MM.1S (cell line): ENCODE data around the gene ANKZF1.

Experiments
- DNase-seq: peaks from one replicate; pipeline ENCODE4 v3.0.0-alpha.2; 2015
- H2AFZ ChIP-seq: fragments of 300-600 bp; sonication (generic); 2 replicates; pipeline ENCODE4 v1.6.0; 2016; ENCODE audit warnings: antibody characterized with exemption, low read length
- H3F3A ChIP-seq: fragments of 300-600 bp; sonication (generic); 2 replicates; pipeline ENCODE4 v1.6.1; 2016; ENCODE audit warnings: mild to moderate bottlenecking, antibody characterized with exemption, low read length, moderate library complexity, mixed read lengths; ENCODE audit not compliant: insufficient read depth
- H3K27ac ChIP-seq: fragments of 300-600 bp; sonication (generic); 2 replicates; pipeline ENCODE4 v1.5.1; 2016; ENCODE audit warnings: mild to moderate bottlenecking, low read length
- H3K27me3 ChIP-seq: fragments of 300-600 bp; sonication (generic); replicated peaks from 2 replicates; pipeline ENCODE4 v1.6.0; 2016; ENCODE audit warnings: low read length; ENCODE audit not compliant: insufficient read depth
- H3K36me3 ChIP-seq: fragments of 300-600 bp; sonication (generic); replicated peaks from 2 replicates; pipeline ENCODE4 v1.6.1; 2016; ENCODE audit warnings: mild to moderate bottlenecking, low read length, mixed read lengths; ENCODE audit not compliant: insufficient read depth
- H3K4me1 ChIP-seq: fragments of 300-600 bp; sonication (generic); 2 replicates; pipeline ENCODE4 v1.6.1; 2016; ENCODE audit warnings: low read length, mixed read lengths
- H3K4me2 ChIP-seq: fragments of 300-600 bp; sonication (generic); 2 replicates; pipeline ENCODE4 v1.6.0; 2016; ENCODE audit warnings: low read depth, low read length
- H3K4me3 ChIP-seq: fragments of 300-600 bp; sonication (generic); 2 replicates; pipeline ENCODE4 v1.5.1; 2016; ENCODE audit warnings: low read length, mixed read lengths
- H3K79me2 ChIP-seq: fragments of 300-600 bp; sonication (generic); 2 replicates; pipeline ENCODE4 v1.6.1; 2016; ENCODE audit warnings: mixed run types, low read length, mixed read lengths
- H3K9ac ChIP-seq: fragments of 300-600 bp; sonication (generic); 2 replicates; pipeline ENCODE4 v1.6.1; 2016; ENCODE audit warnings: low read length, mixed read lengths
- H3K9me2 ChIP-seq: fragments of 300-600 bp; sonication (generic); replicated peaks from 2 replicates; pipeline ENCODE4 v1.6.1; 2016; ENCODE audit warnings: mild to moderate bottlenecking, low read length, mixed read lengths; ENCODE audit not compliant: insufficient read depth
- H3K9me3 ChIP-seq: fragments of 300-600 bp; sonication (generic); replicated peaks from 2 replicates; pipeline ENCODE4 v1.6.1; 2016; ENCODE audit warnings: mild to moderate bottlenecking, low read length, mixed read lengths; ENCODE audit not compliant: insufficient read depth
- H4K20me1 ChIP-seq: fragments of 300-600 bp; sonication (generic); 2 replicates; pipeline ENCODE4 v1.6.1; 2016; ENCODE audit warnings: mild to moderate bottlenecking, low read length, moderate library complexity, mixed read lengths; ENCODE audit not compliant: insufficient read depth
- CTCF ChIP-seq: fragments of 300-600 bp; sonication (generic); IDR thresholded peaks from 2 replicates; pipeline ENCODE4 v1.5.1; 2016; ENCODE audit warnings: antibody characterized with exemption, low read length, mixed read lengths
- EZH2 ChIP-seq: fragments of 300-600 bp; sonication (generic); optimal IDR thresholded peaks from 2 replicates; pipeline ENCODE3; 2017; ENCODE audit warnings: low read depth, mild to moderate bottlenecking, antibody characterized with exemption, low read length, mixed read lengths
- EZH2phosphoT487 ChIP-seq: fragments of 300-600 bp; sonication (generic); IDR thresholded peaks from 2 replicates; pipeline ENCODE4 v1.6.1; 2018; ENCODE audit warnings: antibody characterized with exemption, low read length

The ANKZF1 gene

GRCh38 chr2:219219784-219220532, 9.6 kb upstream of the ANKZF1 start:
- Histone ChIP-seq H3K27me3 (no peaks in the 10 kb centered on the region), H3K9me3 (no peaks in the 10 kb centered on the region), H3K9me2 (no peaks in the 10 kb centered on the region), H3K36me3 (no peaks in the 10 kb centered on the region; the same call in 1 of the 2 replicates), H3K27ac (no peak overlapping the region), H3F3A (peaks cover 17% of the 10 kb centered on the region; the same call in 1 of the 2 replicates), H2AFZ (no peak overlapping the region), H3K4me3 (no peak overlapping the region), H3K9ac (no peak overlapping the region), H3K4me2 (no peak overlapping the region), H4K20me1 (no peaks in the 10 kb centered on the region), H3K79me2 (peaks cover 6% of the 10 kb centered on the region; the same call in 1 of the 2 replicates), H3K4me1 (peaks cover 13% of the 10 kb centered on the region)
- no peak for TF ChIP-seq CTCF
- TF ChIP-seq EZH2phosphoT487 = no peak
- no peak for TF ChIP-seq EZH2
- no peak for DNase-seq

GRCh38 chr2:219220652-219221402, 8.8 kb upstream of the ANKZF1 start:
- Histone ChIP-seq H3K9me3 (no peaks in the 10 kb centered on the region), H3K4me2 (no peak overlapping the region), H3K79me2 (peaks cover 6% of the 10 kb centered on the region; the same call in 1 of the 2 replicates), H3K27me3 (no peaks in the 10 kb centered on the region), H4K20me1 (no peaks in the 10 kb centered on the region), H3K4me1 (peaks cover 13% of the 10 kb centered on the region), H3F3A (peaks cover 17% of the 10 kb centered on the region; the same call in 1 of the 2 replicates), H3K9me2 (no peaks in the 10 kb centered on the region), H3K4me3 (no peak overlapping the region), H3K36me3 (no peaks in the 10 kb centered on the region; the same call in 1 of the 2 replicates), H3K9ac (no peak overlapping the region), H2AFZ (no peak overlapping the region), H3K27ac (no peak overlapping the region)
- no peak for TF ChIP-seq CTCF
- no peak for TF ChIP-seq EZH2phosphoT487
- no peak for TF ChIP-seq EZH2
- DNase-seq = no peak

GRCh38 chr2:219221957-219222518, 7.6 kb upstream of the ANKZF1 start:
- peaks cover 17% of the 10 kb centered on the region; the same call in 1 of the 2 replicates for H3F3A ChIP-seq
- TF ChIP-seq CTCF (no peak), EZH2 (no peak), EZH2phosphoT487 (no peak)
- H3K27me3 ChIP-seq = no peaks in the 10 kb centered on the region
- H4K20me1 ChIP-seq = no peaks in the 10 kb centered on the region
- no peak overlapping the region for H3K4me2 ChIP-seq
- DNase-seq = no peak
- no peak overlapping the region for H3K27ac ChIP-seq
- no peaks in the 10 kb centered on the region; the same call in 1 of the 2 replicates for H3K36me3 ChIP-seq
- H3K9ac ChIP-seq = no peak overlapping the region
- H2AFZ ChIP-seq = no peak overlapping the region
- H3K9me2 ChIP-seq = no peaks in the 10 kb centered on the region
- H3K79me2 ChIP-seq = peaks cover 9% of the 10 kb centered on the region
- H3K4me3 ChIP-seq = no peak overlapping the region
- H3K4me1 ChIP-seq = peaks cover 13% of the 10 kb centered on the region
- no peaks in the 10 kb centered on the region for H3K9me3 ChIP-seq
